WERI-Rb-1 (cell line): ENCODE results near the gene AQP12B.

Experiments used
- DNase-seq: peaks from one replicate; pipeline ENCODE4 v3.0.0-alpha.2; 2020
- H3K27ac ChIP-seq: fragments of 250-450 bp; sonication (Bioruptor Pico); 2 replicates; pipeline ENCODE4 v1.5.1; 2020; ENCODE audit warnings: mild to moderate bottlenecking, moderate library complexity
- H3K27me3 ChIP-seq: fragments of 250-450 bp; sonication (Bioruptor Pico); 2 replicates; pipeline ENCODE4 v1.5.1; 2021; ENCODE audit warnings: mild to moderate bottlenecking, low read depth, moderate library complexity; ENCODE audit not compliant: insufficient read depth, severe bottlenecking
- H3K36me3 ChIP-seq: fragments of 250-450 bp; sonication (Bioruptor Pico); 2 replicates; pipeline ENCODE4 v1.5.1; 2020; ENCODE audit warnings: mild to moderate bottlenecking, moderate library complexity
- H3K4me3 ChIP-seq: 2 replicates; pipeline ENCODE4 v1.5.1; 2011; ENCODE audit warnings: low read depth, mild to moderate bottlenecking, control low read depth, low read length
- H3K9me3 ChIP-seq: fragments of 250-450 bp; sonication (Bioruptor Pico); 2 replicates; pipeline ENCODE4 v1.5.1; 2021; ENCODE audit warnings: mild to moderate bottlenecking, moderate library complexity; ENCODE audit not compliant: severe bottlenecking
- CTCF ChIP-seq: IDR thresholded peaks from 2 replicates; pipeline ENCODE4 v1.5.1; 2011; ENCODE audit warnings: low read depth, mild to moderate bottlenecking, control low read depth, inconsistent platforms, low read length

The AQP12B gene

GRCh38 chr2:240719676-240720545, 37.2 kb upstream of the AQP12B start:
- DNase-seq, result no peak
- Histone ChIP-seq H3K36me3 (peaks cover 97% of the 10 kb centered on the region), H3K27me3 (no peaks in the 10 kb centered on the region)

GRCh38 chr2:240718896-240719490, 36.3 kb upstream of the AQP12B start:
- Histone ChIP-seq H3K36me3 (peaks cover 91% of the 10 kb centered on the region), H3K27me3 (no peaks in the 10 kb centered on the region), H3K4me3 (no peak overlapping the region), H3K27ac (no peak overlapping the region), H3K9me3 (no peaks in the 10 kb centered on the region)
- no peak for TF ChIP-seq CTCF
- no peak for DNase-seq

More at GRCh38 chr2:240719676-240720545, 37.2 kb upstream of the AQP12B start:
- H3K27ac ChIP-seq, result no peak overlapping the region
- H3K9me3 ChIP-seq, result no peaks in the 10 kb centered on the region
- H3K4me3 ChIP-seq, result no peak overlapping the region
- TF ChIP-seq CTCF, result no peak

- H3K27me3 ChIP-seq, result no peaks in the 10 kb centered on the region
- no peak overlapping the region for H3K27ac ChIP-seq
- H3K36me3 ChIP-seq, result peaks cover 80% of the 10 kb centered on the region
- no peak for TF ChIP-seq CTCF
- H3K9me3 ChIP-seq, result no peaks in the 10 kb centered on the region
- H3K4me3 ChIP-seq, result no peak overlapping the region
- DNase-seq, result no peak
Measured at GRCh38 chr2:240717681-240718581, 35.2 kb upstream of the AQP12B start.

- no peaks in the 10 kb centered on the region for H3K27me3 ChIP-seq
- no peak for DNase-seq
- no peak overlapping the region for H3K4me3 ChIP-seq
- peaks cover 73% of the 10 kb centered on the region for H3K36me3 ChIP-seq
- no peaks in the 10 kb centered on the region for H3K9me3 ChIP-seq
- no peak overlapping the region for H3K27ac ChIP-seq
- TF ChIP-seq CTCF, result no peak
Measured at GRCh38 chr2:240717181-240717641, 34.5 kb upstream of the AQP12B start.

GRCh38 chr2:240716130-240716798, 33.6 kb upstream of the AQP12B start:
- Histone ChIP-seq H3K27ac (no peak overlapping the region), H3K27me3 (no peaks in the 10 kb centered on the region), H3K9me3 (no peaks in the 10 kb centered on the region), H3K36me3 (peaks cover 64% of the 10 kb centered on the region), H3K4me3 (no peak overlapping the region)
- no peak for DNase-seq
- no peak for TF ChIP-seq CTCF
